ENCODE results near the gene FILIP1L. TPM values are rescaled to one million over a fixed set of nuclear protein-coding genes. Genes with fewer than 3 reads are reported as not detected.

FILIP1L gene
- total RNA-seq, 1 donor from 2014 or later, result 0.15 TPM

- H3K27me3 ChIP-seq, result no peaks in the 10 kb centered on the region
- H3K36me3 Mint-ChIP-seq, result peaks cover 4% of the 10 kb centered on the region
- no peak overlapping the region for H3K27ac Mint-ChIP-seq
- no peak for DNase-seq (ENCODE audit: low spot score)
- H3K9me3 Mint-ChIP-seq, result no peaks in the 10 kb centered on the region
- no peaks in the 10 kb centered on the region for H4K20me1 ChIP-seq (ENCODE audit: low read depth)
- H3K4me3 ChIP-seq, result no peak overlapping the region
- no peaks in the 10 kb centered on the region for H3K79me2 ChIP-seq (ENCODE audit: low read depth)
- H3K36me3 ChIP-seq, result no peaks in the 10 kb centered on the region
- no peak overlapping the region for H3K27ac ChIP-seq
- H2AFZ ChIP-seq (replicated peaks), result no peak overlapping the region
- H3K27me3 Mint-ChIP-seq (ENCODE audit: insufficient read depth, low read depth), result no peaks in the 10 kb centered on the region
- H3K9me3 ChIP-seq (ENCODE audit: low read depth), result no peaks in the 10 kb centered on the region
- peaks cover 40% of the 10 kb centered on the region for H3K4me1 ChIP-seq
- peaks cover 15% of the 10 kb centered on the region for H3K4me1 Mint-ChIP-seq
- H3K4me2 ChIP-seq, result no peak overlapping the region
- no peak overlapping the region for H3K9ac ChIP-seq
- H3K4me3 Mint-ChIP-seq, result no peak overlapping the region
- H3F3A ChIP-seq (ENCODE audit: low read depth), result peaks cover 10% of the 10 kb centered on the region
- TF ChIP-seq, protein P1, sequence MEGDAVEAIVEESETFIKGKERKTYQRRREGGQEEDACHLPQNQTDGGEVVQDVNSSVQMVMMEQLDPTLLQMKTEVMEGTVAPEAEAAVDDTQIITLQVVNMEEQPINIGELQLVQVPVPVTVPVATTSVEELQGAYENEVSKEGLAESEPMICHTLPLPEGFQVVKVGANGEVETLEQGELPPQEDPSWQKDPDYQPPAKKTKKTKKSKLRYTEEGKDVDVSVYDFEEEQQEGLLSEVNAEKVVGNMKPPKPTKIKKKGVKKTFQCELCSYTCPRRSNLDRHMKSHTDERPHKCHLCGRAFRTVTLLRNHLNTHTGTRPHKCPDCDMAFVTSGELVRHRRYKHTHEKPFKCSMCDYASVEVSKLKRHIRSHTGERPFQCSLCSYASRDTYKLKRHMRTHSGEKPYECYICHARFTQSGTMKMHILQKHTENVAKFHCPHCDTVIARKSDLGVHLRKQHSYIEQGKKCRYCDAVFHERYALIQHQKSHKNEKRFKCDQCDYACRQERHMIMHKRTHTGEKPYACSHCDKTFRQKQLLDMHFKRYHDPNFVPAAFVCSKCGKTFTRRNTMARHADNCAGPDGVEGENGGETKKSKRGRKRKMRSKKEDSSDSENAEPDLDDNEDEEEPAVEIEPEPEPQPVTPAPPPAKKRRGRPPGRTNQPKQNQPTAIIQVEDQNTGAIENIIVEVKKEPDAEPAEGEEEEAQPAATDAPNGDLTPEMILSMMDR (IDR thresholded peaks at IDR 0.05), result no peak
- no peak for TF ChIP-seq EZH2phosphoT487 (IDR thresholded peaks at IDR 0.05)
- no peak for TF ChIP-seq EZH2 (IDR thresholded peaks at IDR 0.05)
Measured at GRCh38 chr3:99923873-99924272, 190.4 kb downstream of the FILIP1L start.

DNA sequence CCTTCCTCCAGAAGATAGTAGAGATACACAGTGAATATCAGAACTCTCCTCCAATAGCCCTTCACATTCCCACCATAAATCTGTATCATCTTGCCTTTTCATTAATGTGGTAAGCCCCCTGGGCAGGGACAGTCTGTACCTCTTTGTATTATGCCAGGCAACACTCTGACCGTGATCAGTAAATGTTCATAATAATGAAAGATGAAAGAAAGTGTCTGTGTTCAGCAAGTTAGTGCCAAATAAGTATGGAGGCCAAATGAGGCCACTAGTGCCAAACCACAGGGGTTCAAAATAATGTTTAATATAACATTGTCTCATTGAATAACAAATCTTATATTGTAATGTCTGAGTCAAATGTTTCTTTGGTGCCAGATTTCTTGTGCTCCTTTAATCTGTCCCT lies 192.3 kb downstream of the FILIP1L start:
- Mint-ChIP-seq H3K4me1 (peaks cover 2% of the 10 kb centered on the region), H3K27me3 (ENCODE audit: insufficient read depth, low read depth) (no peaks in the 10 kb centered on the region), H3K4me3 (no peak overlapping the region), H3K36me3 (peaks cover 4% of the 10 kb centered on the region), H3K9me3 (no peaks in the 10 kb centered on the region), H3K27ac (no peak overlapping the region)
- Histone ChIP-seq H3K9me3 (ENCODE audit: low read depth) (no peaks in the 10 kb centered on the region), H3F3A (ENCODE audit: low read depth) (no peaks in the 10 kb centered on the region), H3K79me2 (ENCODE audit: low read depth) (no peaks in the 10 kb centered on the region), H4K20me1 (ENCODE audit: low read depth) (no peaks in the 10 kb centered on the region), H3K4me2 (no peak overlapping the region), H3K9ac (no peak overlapping the region), H3K4me1 (peaks cover 23% of the 10 kb centered on the region), H3K36me3 (no peaks in the 10 kb centered on the region), H3K27me3 (no peaks in the 10 kb centered on the region), H3K27ac (no peak overlapping the region), H2AFZ (replicated peaks) (no peak overlapping the region), H3K4me3 (no peak overlapping the region)
- DNase-seq (ENCODE audit: low spot score), result no peak
- TF ChIP-seq EZH2 (IDR thresholded peaks at IDR 0.05) (no peak), EZH2phosphoT487 (IDR thresholded peaks at IDR 0.05) (no peak)
- TF ChIP-seq, protein P1 (IDR thresholded peaks at IDR 0.05), result no peak

DNA sequence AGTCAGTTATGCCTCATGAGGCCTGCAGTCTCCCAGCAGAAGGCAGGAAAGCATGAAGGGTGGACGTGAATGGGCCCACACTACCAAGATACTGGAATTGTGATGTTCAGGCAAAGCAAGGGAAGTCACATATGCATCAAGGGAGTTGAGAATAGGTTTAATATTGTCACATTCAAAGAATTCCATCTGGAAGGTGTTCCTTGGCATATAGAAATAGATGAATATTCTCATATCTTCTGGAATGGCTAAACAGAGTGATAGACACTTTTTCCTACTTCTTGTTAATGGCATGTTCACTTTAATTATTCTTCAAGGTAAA lies 193.0 kb downstream of the FILIP1L start:
- no peak overlapping the region for H2AFZ ChIP-seq (replicated peaks)
- H3K27me3 ChIP-seq, result no peaks in the 10 kb centered on the region
- H3K79me2 ChIP-seq (ENCODE audit: low read depth), result no peaks in the 10 kb centered on the region
- H3K4me3 ChIP-seq, result no peak overlapping the region
- Mint-ChIP-seq H3K9me3 (no peaks in the 10 kb centered on the region), H3K27ac (no peak overlapping the region), H3K36me3 (peaks cover 2% of the 10 kb centered on the region), H3K4me3 (no peak overlapping the region), H3K4me1 (no peaks in the 10 kb centered on the region), H3K27me3 (ENCODE audit: insufficient read depth, low read depth) (no peaks in the 10 kb centered on the region)
- H3K36me3 ChIP-seq, result no peaks in the 10 kb centered on the region
- H3K27ac ChIP-seq, result no peak overlapping the region
- no peak overlapping the region for H3K4me2 ChIP-seq
- H4K20me1 ChIP-seq (ENCODE audit: low read depth), result no peaks in the 10 kb centered on the region
- no peaks in the 10 kb centered on the region for H3F3A ChIP-seq (ENCODE audit: low read depth)
- TF ChIP-seq EZH2 (IDR thresholded peaks at IDR 0.05) (no peak), EZH2phosphoT487 (IDR thresholded peaks at IDR 0.05) (no peak)
- TF ChIP-seq, protein P1 (IDR thresholded peaks at IDR 0.05), result no peak
- peaks cover 18% of the 10 kb centered on the region for H3K4me1 ChIP-seq
- DNase-seq (ENCODE audit: low spot score), result no peak
- H3K9me3 ChIP-seq (ENCODE audit: low read depth), result no peaks in the 10 kb centered on the region
- H3K9ac ChIP-seq, result no peak overlapping the region
